PC-3 (cell line): Measurements from ENCODE around the gene PIEZO2.

ENCODE experiments used
- CTCF ChIP-seq: fragments of 300-600 bp; sonication (generic); conservative IDR thresholded peaks from 2 replicates; pipeline ENCODE4 v1.5.1; 2017; ENCODE audit warnings: antibody characterized with exemption, low read depth, mild to moderate bottlenecking, low read length
- EZH2phosphoT487 ChIP-seq: fragments of 300-600 bp; sonication (generic); IDR thresholded peaks from 2 replicates; pipeline ENCODE4 v1.6.1; 2018; ENCODE audit warnings: mild to moderate bottlenecking, antibody characterized with exemption, low read length, borderline replicate concordance

DNA sequence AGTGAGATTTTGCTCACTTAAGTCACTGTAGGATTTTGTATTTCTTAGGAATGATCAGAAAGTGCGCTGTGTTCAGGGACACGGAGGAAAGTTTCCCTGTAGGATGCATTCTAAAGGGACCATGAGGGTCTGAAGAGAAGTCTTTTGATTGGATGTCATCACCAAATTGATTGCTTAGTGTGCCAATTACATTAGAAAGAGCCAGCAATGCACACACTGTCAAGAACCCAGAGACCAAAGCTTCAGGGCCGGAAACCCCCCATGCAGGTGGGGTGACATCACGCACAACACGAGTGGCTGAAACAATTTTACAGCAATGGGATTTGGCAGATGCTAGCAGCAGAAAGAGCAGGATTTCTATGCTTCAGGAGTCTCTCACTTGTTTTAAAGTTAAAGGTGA, 381.1 kb downstream of the PIEZO2 start:
- TF ChIP-seq CTCF (no peak), EZH2phosphoT487 (no peak)
